HG03520 (cell line): ENCODE measurements around the gene ELANE.

Source experiments
- ATAC-seq: cut with Tn5 transposase; IDR thresholded peaks from one replicate; pipeline ENCODE4 v1.9.1; 2021; ENCODE audit warnings: mild to moderate bottlenecking, moderate library complexity; ENCODE audit not compliant: unreplicated experiment

ELANE gene

GRCh38 chr19:852136-853013, at the start of gene ELANE:
ELANE (plus strand) TSS chr19:852303; CDS start chr19:852329, 26 bp downstream.
- no peak for ATAC-seq

- ATAC-seq = no peak
Observed at GRCh38 chr19:802498-803098, 49.5 kb upstream of the ELANE start.

- ATAC-seq = no peak
Observed at GRCh38 chr19:803099-803561, 49.0 kb upstream of the ELANE start.

- no peak for ATAC-seq
Observed at GRCh38 chr19:803686-804418, 48.3 kb upstream of the ELANE start.

- ATAC-seq = no peak
Observed at GRCh38 chr19:804419-805165, 47.5 kb upstream of the ELANE start.

GRCh38 chr19:805166-805551, 46.9 kb upstream of the ELANE start:
- ATAC-seq = no peak

GRCh38 chr19:805600-806550, 46.2 kb upstream of the ELANE start:
- ATAC-seq = no peak

GRCh38 chr19:806815-807421, 45.2 kb upstream of the ELANE start:
- ATAC-seq = no peak

- ATAC-seq = no peak
Observed at GRCh38 chr19:807627-808422, 44.3 kb upstream of the ELANE start.

GRCh38 chr19:808423-808775, 43.7 kb upstream of the ELANE start:
- ATAC-seq = no peak

GRCh38 chr19:810077-810855, 41.8 kb upstream of the ELANE start:
- no peak for ATAC-seq

GRCh38 chr19:810883-811489, 41.1 kb upstream of the ELANE start:
- no peak for ATAC-seq

GRCh38 chr19:811506-812048, 40.5 kb upstream of the ELANE start:
- ATAC-seq = no peak

- no peak for ATAC-seq
Observed at GRCh38 chr19:812049-812746, 39.9 kb upstream of the ELANE start.

- ATAC-seq = no peak
Observed at GRCh38 chr19:812747-813218, 39.3 kb upstream of the ELANE start.
